Left lung (tissue), 10 donors: ENCODE results near the gene RPS27A. TPM values are rescaled to one million over a fixed set of nuclear protein-coding genes. Genes with fewer than 3 reads are reported as not detected.

Experiments
- ATAC-seq: fragments of 200-7000 bp; cut with Tn5 transposase; one replicate; pipeline ENCODE4 v1.9.1; 2020; ENCODE audit warnings: moderate library complexity
- DNase-seq, 4 donors: peaks; one replicate each; pipeline ENCODE4 v3.0.0-alpha.2; 2013 to 2020
- H3K27ac ChIP-seq, 2 donors: fragments of 200-600 bp; sonication (generic) in 1 of 2; one replicate each; pipeline versions ENCODE4 v1.5.0 to v1.8.0; 2020 to 2021
- H3K27me3 ChIP-seq, 2 donors: fragments of 200-600 bp; sonication (generic) in 1 of 2; one replicate each; pipeline versions ENCODE4 v1.5.0 to v1.8.0; 2020 to 2021
- H3K36me3 ChIP-seq, 2 donors: fragments of 200-600 bp; sonication (generic) in 1 of 2; one replicate each; pipeline versions ENCODE4 v1.5.0 to v1.8.0; 2020 to 2021
- H3K4me1 ChIP-seq, 2 donors: fragments of 200-600 bp; one replicate each; pipeline ENCODE4 v1.8.0; 2021
- H3K4me3 ChIP-seq, 2 donors: fragments of 200-600 bp; sonication (generic) in 1 of 2; one replicate each; pipeline versions ENCODE4 v1.5.0 to v1.8.0; 2020 to 2021; ENCODE audit warnings: mild to moderate bottlenecking in 1 of 2
- H3K9me3 ChIP-seq, 2 donors: fragments of 200-600 bp; sonication (generic) in 1 of 2; one replicate each; pipeline versions ENCODE4 v1.5.0 to v1.8.0; 2020 to 2021
- intact Hi-C, 2 donors: fragments of 100-400 bp; cut with DNase I; formaldehyde crosslinking; loops; one replicate each; pipeline versions ENCODE4 v1.11.2 to v1.14.2; 2022
- polyA plus RNA-seq, 6 donors: library from polyadenylated mRNA; unstranded; fragments of 120-200 nt; gene quantifications; one replicate each; pipeline ENCODE4 v1.2.1, GENCODE V29; 2013; ENCODE audit not compliant: insufficient read length in 6 of 6
- total RNA-seq, 2 donors: library from RNA; stranded (reverse); fragmentation: NEBNext Ultra II Directional; extraction: Animal tissue kit (Norgen Biotek cat#: 25700); gene quantifications; one replicate each; pipeline ENCODE4 v1.2.1, GENCODE V29; 2021
- TF ChIP-seq, protein P1 (sequence below), 2 donors: fragments of 200-600 bp; sonication (generic) in 1 of 2; IDR thresholded peaks; one replicate each; pipeline versions ENCODE4 v1.5.0 to v1.8.0; 2021; ENCODE audit warnings: antibody characterized with exemption in 2 of 2
- donor health status: DM: no; HTN: yes; CAD: no.
- donor health status: DM: no; HTN: no; CAD: no.

RPS27A gene
- total and polyA plus RNA-seq, 8 donors = 703 to 2,515 (median 2,288) TPM

DNA sequence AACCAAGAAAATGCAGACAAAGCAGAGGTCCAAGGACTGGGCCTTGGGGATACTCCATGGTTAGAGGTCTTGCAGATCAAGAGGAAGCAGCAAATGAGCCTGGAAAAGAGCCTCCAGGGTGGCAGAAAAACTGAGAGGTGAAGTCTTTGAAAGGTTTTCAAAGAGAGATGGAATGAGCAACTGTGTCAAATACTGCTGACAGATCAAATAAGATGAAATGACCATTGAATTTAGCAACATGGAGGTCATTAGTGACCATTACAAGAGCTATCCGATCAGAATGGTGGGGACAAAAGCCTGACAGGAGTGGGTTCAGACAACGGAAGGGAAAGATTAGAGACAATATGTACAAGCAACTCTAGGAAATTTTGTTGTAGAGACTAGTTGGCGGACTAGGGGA, 1.9 kb upstream of the RPS27A start:
- no peak overlapping the region for H3K4me3 ChIP-seq
- ATAC-seq (no peak), DNase-seq (no peak)
- H3K36me3 ChIP-seq = peaks cover 0 to 18% of the 10 kb centered on the region in 2 donors
- H3K4me1 ChIP-seq = peaks cover 11 to 53% of the 10 kb centered on the region in 2 donors
- TF ChIP-seq, protein P1, sequence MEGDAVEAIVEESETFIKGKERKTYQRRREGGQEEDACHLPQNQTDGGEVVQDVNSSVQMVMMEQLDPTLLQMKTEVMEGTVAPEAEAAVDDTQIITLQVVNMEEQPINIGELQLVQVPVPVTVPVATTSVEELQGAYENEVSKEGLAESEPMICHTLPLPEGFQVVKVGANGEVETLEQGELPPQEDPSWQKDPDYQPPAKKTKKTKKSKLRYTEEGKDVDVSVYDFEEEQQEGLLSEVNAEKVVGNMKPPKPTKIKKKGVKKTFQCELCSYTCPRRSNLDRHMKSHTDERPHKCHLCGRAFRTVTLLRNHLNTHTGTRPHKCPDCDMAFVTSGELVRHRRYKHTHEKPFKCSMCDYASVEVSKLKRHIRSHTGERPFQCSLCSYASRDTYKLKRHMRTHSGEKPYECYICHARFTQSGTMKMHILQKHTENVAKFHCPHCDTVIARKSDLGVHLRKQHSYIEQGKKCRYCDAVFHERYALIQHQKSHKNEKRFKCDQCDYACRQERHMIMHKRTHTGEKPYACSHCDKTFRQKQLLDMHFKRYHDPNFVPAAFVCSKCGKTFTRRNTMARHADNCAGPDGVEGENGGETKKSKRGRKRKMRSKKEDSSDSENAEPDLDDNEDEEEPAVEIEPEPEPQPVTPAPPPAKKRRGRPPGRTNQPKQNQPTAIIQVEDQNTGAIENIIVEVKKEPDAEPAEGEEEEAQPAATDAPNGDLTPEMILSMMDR (IDR thresholded peaks at IDR 0.05) = no peak
- H3K27me3 ChIP-seq = no peaks in the 10 kb centered on the region
- no peaks in the 10 kb centered on the region for H3K9me3 ChIP-seq
- intact Hi-C loops = no loop called here
- H3K27ac ChIP-seq = no peak overlapping the region

DNA sequence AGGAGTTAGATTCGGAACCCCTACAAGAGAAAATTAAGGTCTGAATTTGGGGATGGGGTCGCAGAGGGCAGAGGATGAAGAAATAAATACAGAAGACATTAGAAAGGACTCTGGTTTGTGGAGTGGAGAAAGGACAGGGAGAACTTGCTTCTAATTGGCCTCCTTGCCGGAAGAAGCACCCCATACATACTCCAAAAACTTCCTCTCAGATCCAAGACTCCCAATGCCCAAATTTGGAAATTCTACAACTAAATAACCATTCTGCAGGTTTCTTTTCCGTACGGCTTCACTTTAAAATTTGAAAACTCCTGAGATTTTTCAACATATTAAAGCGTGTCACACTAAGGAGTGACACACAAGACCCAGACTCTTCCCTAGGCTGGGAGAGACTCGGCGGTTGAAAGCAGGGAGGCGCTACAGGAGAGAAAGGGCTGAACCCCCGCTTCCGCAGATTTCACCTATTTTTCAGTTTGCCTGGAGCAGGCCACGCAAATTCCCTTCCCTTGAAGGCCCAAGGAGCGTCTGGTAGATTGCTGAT, 873 bp upstream of the RPS27A start:
- ATAC-seq = peak; percentile 19
- peaks cover 11 to 54% of the 10 kb centered on the region in 2 donors for H3K4me1 ChIP-seq
- TF ChIP-seq, protein P1 (IDR thresholded peaks at IDR 0.05) = no peak
- H3K27ac ChIP-seq = peak overlapping the region; percentile 90 to 92
- intact Hi-C loops = no loop called here
- DNase-seq = no peak
- H3K4me3 ChIP-seq = peak overlapping the region; percentile 70 to 77
- H3K27me3 ChIP-seq = no peaks in the 10 kb centered on the region
- no peaks in the 10 kb centered on the region for H3K9me3 ChIP-seq
- H3K36me3 ChIP-seq = peaks cover 0 to 29% of the 10 kb centered on the region in 2 donors

DNA sequence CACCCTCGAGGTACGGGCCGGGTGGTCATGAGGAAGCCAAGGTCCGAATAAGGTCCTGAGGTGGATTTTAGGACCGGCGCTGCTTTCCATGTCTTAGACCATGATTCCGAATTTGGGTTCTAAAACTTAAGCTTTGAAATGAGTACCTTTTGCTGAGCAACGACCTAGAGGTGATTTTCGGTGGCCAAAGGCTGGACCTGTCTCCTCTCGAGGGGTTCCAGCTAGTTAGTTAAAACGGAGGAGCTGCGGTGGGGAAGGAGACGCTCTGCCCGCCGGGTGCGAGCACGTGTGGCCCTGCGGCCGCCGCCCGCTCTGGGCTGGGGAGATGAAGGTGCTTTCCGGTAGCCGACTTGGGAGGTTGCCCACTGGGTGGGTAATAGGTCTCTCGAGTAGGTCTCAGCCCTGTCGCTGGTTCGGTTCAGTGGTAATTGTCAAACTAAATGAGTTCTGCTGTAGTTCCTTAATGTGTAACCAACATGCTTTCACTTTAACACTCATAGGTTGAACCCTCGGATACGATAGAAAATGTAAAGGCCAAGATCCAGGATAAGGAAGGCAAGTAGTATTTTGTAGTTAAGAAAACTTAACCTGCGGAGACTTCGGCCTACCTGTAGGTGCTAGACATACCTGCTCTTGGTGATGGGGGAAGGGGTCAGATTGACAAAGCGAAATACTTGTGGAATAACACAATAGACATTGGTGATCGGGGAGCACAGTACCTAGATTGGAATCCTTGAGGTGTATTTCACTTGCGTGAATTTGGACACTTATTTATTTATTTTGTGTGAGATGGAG, 572 bp downstream of the RPS27A start:
- ATAC-seq (peak; percentile 40), DNase-seq (peak in 3 of 4 donors; percentile 29 to 83 (median 57))
- peak overlapping the region; percentile 90 to 92 for H3K27ac ChIP-seq
- intact Hi-C loops = no loop called here
- TF ChIP-seq, protein P1 (IDR thresholded peaks at IDR 0.05) = no peak
- no peaks in the 10 kb centered on the region for H3K9me3 ChIP-seq
- peaks cover 11 to 41% of the 10 kb centered on the region in 2 donors for H3K4me1 ChIP-seq
- H3K27me3 ChIP-seq = no peaks in the 10 kb centered on the region
- peak overlapping the region; percentile 70 to 77 for H3K4me3 ChIP-seq
- H3K36me3 ChIP-seq = peaks cover 0 to 43% of the 10 kb centered on the region in 2 donors

DNA sequence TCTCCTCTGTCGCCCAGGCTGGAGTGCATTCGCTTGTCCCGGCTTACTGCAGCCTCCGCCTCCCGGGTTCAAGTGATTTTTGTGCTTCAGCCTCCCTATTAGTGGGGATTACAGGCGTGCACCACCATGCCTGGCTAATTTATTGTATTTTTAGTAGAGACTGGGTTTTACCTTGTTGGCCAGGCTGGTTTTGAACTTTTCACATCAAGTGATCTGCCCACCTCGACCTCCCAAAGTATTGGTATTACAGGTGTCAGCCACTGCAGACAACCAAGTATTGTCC, 1.1 kb downstream of the RPS27A start:
- TF ChIP-seq, protein P1 (IDR thresholded peaks at IDR 0.05) = no peak

DNA sequence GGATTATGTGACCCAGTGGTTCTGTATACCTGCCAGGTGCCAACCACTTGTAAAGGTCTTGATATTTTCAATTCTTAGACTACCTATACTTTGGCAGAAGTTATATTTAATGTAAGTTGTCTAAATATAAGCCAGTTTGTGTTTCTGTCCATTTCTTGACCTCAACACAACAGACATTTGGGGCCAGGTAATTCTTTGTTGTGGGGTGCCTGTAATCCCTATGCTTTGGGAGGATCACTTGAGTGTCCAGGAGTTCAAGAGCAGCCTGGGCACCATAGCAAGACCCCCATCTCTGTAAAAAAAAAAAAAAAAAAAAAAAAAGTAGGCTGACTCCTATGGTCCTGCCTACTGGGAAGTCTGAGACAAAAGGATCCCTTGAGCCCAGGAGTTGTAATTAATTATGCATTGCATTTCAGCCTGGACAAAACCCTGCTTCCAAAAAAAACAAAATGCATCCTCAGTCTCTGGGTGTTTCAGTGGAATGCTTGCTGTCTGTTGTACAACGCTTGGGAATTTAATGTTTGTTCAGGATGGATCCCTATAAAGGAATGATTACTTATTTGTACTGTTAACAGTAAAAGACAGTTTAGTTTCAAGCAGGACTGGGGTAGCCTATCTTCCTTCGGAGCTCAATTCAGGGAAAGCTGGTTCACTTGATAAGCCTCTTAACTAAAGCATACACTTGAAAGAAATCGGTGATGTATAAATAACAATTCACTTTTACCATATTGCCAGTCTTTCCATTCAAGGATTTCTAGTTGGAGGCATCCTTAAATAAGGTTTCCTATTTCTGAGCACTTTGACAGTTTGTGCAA, 3.4 kb downstream of the RPS27A start:
- H3K36me3 ChIP-seq = peaks cover 0 to 67% of the 10 kb centered on the region in 2 donors
- H3K9me3 ChIP-seq = no peaks in the 10 kb centered on the region
- no peak for DNase-seq
- ATAC-seq = no peak
- H3K27me3 ChIP-seq = no peaks in the 10 kb centered on the region
- intact Hi-C loops = no loop called here
- no peak overlapping the region for H3K4me3 ChIP-seq
- H3K4me1 ChIP-seq = peaks cover 11 to 32% of the 10 kb centered on the region in 2 donors
- TF ChIP-seq, protein P1 (IDR thresholded peaks at IDR 0.05) = no peak
- no peak overlapping the region for H3K27ac ChIP-seq

More for the DNA sequence above, 1.1 kb downstream of the RPS27A start:
- ATAC-seq (no peak), DNase-seq (no peak)
- peak overlapping the region; percentile 90 to 92 for H3K27ac ChIP-seq
- no peaks in the 10 kb centered on the region for H3K27me3 ChIP-seq
- peaks cover 11 to 35% of the 10 kb centered on the region in 2 donors for H3K4me1 ChIP-seq
- intact Hi-C loops = no loop called here
- H3K36me3 ChIP-seq = peaks cover 0 to 49% of the 10 kb centered on the region in 2 donors
- peak overlapping the region; percentile 70 to 77 for H3K4me3 ChIP-seq
- H3K9me3 ChIP-seq = no peaks in the 10 kb centered on the region
